ENCODE data around the gene ZNF771. TPM values are rescaled to one million over a fixed set of nuclear protein-coding genes. Genes with fewer than 3 reads are reported as not detected.
"Not testable (repeated sequence)": the region's sequence is repeated elsewhere in the genome, so short reads cannot be mapped to it uniquely, and the experiment has no call there.

The ZNF771 gene
- total RNA-seq, 3 donors from 2014 or later, result 21.1 to 29.2 (median 22.2) TPM

GRCh38 chr16:30457256-30457655 is 49.9 kb downstream of the ZNF771 start:
- no peak overlapping the region for H3K27ac ChIP-seq
- no peak for TF ChIP-seq POLR2A (IDR thresholded peaks at IDR 0.05)

GRCh38 chr16:30457743-30458560 is 50.5 kb downstream of the ZNF771 start:
- H3K27ac ChIP-seq, result no peak overlapping the region
- no peaks in the 10 kb centered on the region for H3K4me1 ChIP-seq
- H3K9me3 ChIP-seq, result no peaks in the 10 kb centered on the region
- H3K27me3 ChIP-seq, result no peaks in the 10 kb centered on the region
- no peaks in the 10 kb centered on the region for H3K36me3 ChIP-seq
- no peak for DNase-seq (ENCODE audit: low spot score in 2 of 2)
- intact Hi-C loops (cut with DNase I; ENCODE audit: low total_unique reads), result no loop called here
- no peak for TF ChIP-seq CTCF (IDR thresholded peaks at IDR 0.05)
- TF ChIP-seq POLR2AphosphoS5 (IDR thresholded peaks at IDR 0.05), result no peak
- no peak for TF ChIP-seq POLR2A (IDR thresholded peaks at IDR 0.05)
- H3K4me3 ChIP-seq, result no peak overlapping the region

More at GRCh38 chr16:30457256-30457655, 49.9 kb downstream of the ZNF771 start:
- H3K4me1 ChIP-seq, result no peaks in the 10 kb centered on the region
- no peak for DNase-seq (ENCODE audit: low spot score in 2 of 2)
- intact Hi-C loops (cut with DNase I; ENCODE audit: low total_unique reads), result no loop called here
- H3K27me3 ChIP-seq, result no peaks in the 10 kb centered on the region
- H3K9me3 ChIP-seq, result no peaks in the 10 kb centered on the region
- H3K36me3 ChIP-seq, result no peaks in the 10 kb centered on the region
- no peak overlapping the region for H3K4me3 ChIP-seq

GRCh38 chr16:30458561-30459394 is 51.4 kb downstream of the ZNF771 start:
- TF ChIP-seq CTCF (IDR thresholded peaks at IDR 0.05), result no peak

DNA sequence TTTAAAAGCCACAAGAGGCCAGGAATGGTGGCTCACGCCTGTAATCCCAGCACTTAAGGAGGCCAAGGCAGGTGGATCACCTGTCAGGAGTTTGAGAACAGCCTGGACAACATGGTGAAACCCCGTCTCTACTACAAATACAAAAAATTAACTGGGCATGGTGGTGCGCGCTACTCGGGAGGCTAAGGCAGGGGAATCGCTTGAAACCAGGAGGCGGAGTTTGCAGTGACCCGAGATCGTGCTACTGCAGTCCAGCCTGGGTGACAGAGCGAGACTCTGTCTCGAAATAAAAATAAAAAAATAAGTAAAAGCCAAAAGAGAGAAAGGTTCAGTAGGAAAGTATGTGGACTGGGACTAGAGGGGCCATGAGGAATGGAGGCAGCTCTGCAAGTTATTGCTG is 52.0 kb downstream of the ZNF771 start:
- no peaks in the 10 kb centered on the region for H3K9me3 ChIP-seq
- DNase-seq (ENCODE audit: low spot score in 2 of 2), result no peak
- TF ChIP-seq POLR2AphosphoS5 (IDR thresholded peaks at IDR 0.05), result no peak
- TF ChIP-seq CTCF (IDR thresholded peaks at IDR 0.05), result no peak
- no peak for TF ChIP-seq POLR2A (IDR thresholded peaks at IDR 0.05)
- H3K36me3 ChIP-seq, result no peaks in the 10 kb centered on the region
- intact Hi-C loops (cut with DNase I; ENCODE audit: low total_unique reads), result no loop called here
- H3K4me3 ChIP-seq, result no peak overlapping the region
- H3K27ac ChIP-seq, result no peak overlapping the region
- no peaks in the 10 kb centered on the region for H3K27me3 ChIP-seq
- H3K4me1 ChIP-seq, result no peaks in the 10 kb centered on the region

More at GRCh38 chr16:30458561-30459394, 51.4 kb downstream of the ZNF771 start:
- H3K36me3 ChIP-seq, result no peaks in the 10 kb centered on the region
- H3K4me1 ChIP-seq, result no peaks in the 10 kb centered on the region
- no peaks in the 10 kb centered on the region for H3K27me3 ChIP-seq
- DNase-seq (ENCODE audit: low spot score in 2 of 2), result no peak
- H3K9me3 ChIP-seq, result no peaks in the 10 kb centered on the region
- no peak overlapping the region for H3K27ac ChIP-seq
- intact Hi-C loops (cut with DNase I; ENCODE audit: low total_unique reads), result no loop called here
- H3K4me3 ChIP-seq, result no peak overlapping the region

- intact Hi-C loops (cut with DNase I; ENCODE audit: low total_unique reads); H3K4me1 ChIP-seq; H3K4me3 ChIP-seq; H3K9me3 ChIP-seq; H3K27me3 ChIP-seq; DNase-seq (ENCODE audit: low spot score in 2 of 2); H3K27ac ChIP-seq; H3K36me3 ChIP-seq: not testable (repeated sequence)
Measured at GRCh38 chr16:30461426-30461825, 54.0 kb downstream of the ZNF771 start.

GRCh38 chr16:30464078-30464477 is 56.7 kb downstream of the ZNF771 start:
- intact Hi-C loops (cut with DNase I; ENCODE audit: low total_unique reads), result no loop called here
- Histone ChIP-seq H3K27me3 (no peaks in the 10 kb centered on the region), H3K4me3 (no peak overlapping the region), H3K4me1 (no peaks in the 10 kb centered on the region), H3K9me3 (no peaks in the 10 kb centered on the region), H3K27ac (no peak overlapping the region), H3K36me3 (no peaks in the 10 kb centered on the region)
- TF ChIP-seq CTCF (IDR thresholded peaks at IDR 0.05), result no peak
- TF ChIP-seq POLR2A (IDR thresholded peaks at IDR 0.05), result no peak
- no peak for TF ChIP-seq POLR2AphosphoS5 (IDR thresholded peaks at IDR 0.05)
- DNase-seq (ENCODE audit: low spot score in 2 of 2), result no peak
